SK-N-MC (cell line): ENCODE data around the gene SPTB.

Experiments used
- EZH2 ChIP-seq: fragments of 200-600 bp; sonication (generic); IDR thresholded peaks from one replicate; pipeline ENCODE4 v1.6.1; 2017; ENCODE audit warnings: antibody characterized with exemption
- POLR2AphosphoS5 ChIP-seq: IDR thresholded peaks from 2 replicates; pipeline ENCODE4 v1.6.1; 2012; ENCODE audit warnings: mild to moderate bottlenecking, low read depth, low read length, borderline replicate concordance

DNA sequence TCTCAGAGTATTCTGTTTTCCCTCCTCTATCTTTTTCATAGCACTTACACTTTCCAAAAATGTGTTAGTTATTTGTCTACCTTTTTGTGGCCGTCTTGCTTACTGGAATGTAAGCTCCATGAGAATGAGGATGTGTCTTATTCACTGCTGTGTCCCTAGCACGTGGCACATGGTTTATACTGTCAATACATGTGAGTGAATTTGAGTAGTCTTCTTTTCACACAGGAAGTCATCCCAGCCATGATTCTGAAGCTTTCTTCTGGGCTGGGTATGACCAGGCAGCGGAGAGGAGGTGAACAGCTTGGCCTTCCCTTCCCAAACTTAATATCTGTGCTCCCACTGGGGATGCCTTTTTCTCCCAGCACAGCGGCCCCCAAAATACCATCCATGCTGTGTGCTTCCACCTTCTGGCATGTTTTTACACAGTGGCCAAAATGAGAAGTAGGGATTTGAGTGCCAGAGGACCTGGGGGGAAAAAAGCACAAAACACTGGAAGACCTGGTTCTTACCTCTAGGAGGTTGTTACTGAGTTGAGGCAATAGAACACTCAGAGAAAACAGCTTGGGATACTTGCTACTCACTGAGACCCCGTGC is 165.2 kb downstream of the SPTB start:
- TF ChIP-seq EZH2 (no peak), POLR2AphosphoS5 (no peak)
